OCI-LY3 (cell line): Measurements from ENCODE around the gene LNX1.

Experiments used
- H2AFZ ChIP-seq: fragments of 200-600, 300-600 bp; shearing (Covaris generic); 2 replicates; pipeline ENCODE4 v1.6.0; 2014; ENCODE audit warnings: antibody characterized with exemption, low read depth, low read length
- H3K27ac ChIP-seq: fragments of 200-600, 300-600 bp; sonication (generic); 2 replicates; pipeline ENCODE4 v1.5.1; 2014; ENCODE audit warnings: mild to moderate bottlenecking, low read length, moderate library complexity, mixed read lengths
- H3K27me3 ChIP-seq: fragments of 200-600, 300-600 bp; sonication (generic); 2 replicates; pipeline ENCODE4 v1.6.1; 2014; ENCODE audit warnings: low read depth, low read length, mixed read lengths
- H3K36me3 ChIP-seq: fragments of 200-600, 300-600 bp; sonication (generic); replicated peaks from 2 replicates; pipeline ENCODE3; 2014; ENCODE audit warnings: low read depth, low read length, mixed read lengths
- H3K4me1 ChIP-seq: fragments of 300-600, 200-600 bp; sonication (generic); 2 replicates; pipeline ENCODE4 v1.6.1; 2014; ENCODE audit warnings: low read length, mixed read lengths
- H3K4me2 ChIP-seq: fragments of 200-600, 300-600 bp; sonication (generic); 2 replicates; pipeline ENCODE4 v1.6.1; 2014; ENCODE audit warnings: low read length, mixed read lengths
- H3K4me3 ChIP-seq: fragments of 300-600, 200-600 bp; sonication (generic); 2 replicates; pipeline ENCODE4 v1.5.1; 2014; ENCODE audit warnings: antibody characterized with exemption, mild to moderate bottlenecking, low read length, moderate library complexity
- H3K79me2 ChIP-seq: fragments of 300-600, 200-600 bp; shearing (Covaris generic); 2 replicates; pipeline ENCODE4 v1.6.1; 2014; ENCODE audit warnings: mild to moderate bottlenecking, low read length, mixed read lengths
- H3K9ac ChIP-seq: fragments of 300-600, 200-600 bp; shearing (Covaris generic); 2 replicates; pipeline ENCODE4 v1.6.0; 2014; ENCODE audit warnings: mild to moderate bottlenecking, low read length, moderate library complexity
- H3K9me3 ChIP-seq: fragments of 200-600, 300-600 bp; shearing (Covaris generic); 2 replicates; pipeline ENCODE4 v1.6.1; 2014; ENCODE audit warnings: low read length, mixed read lengths; ENCODE audit not compliant: insufficient read depth
- H4K20me1 ChIP-seq: fragments of 200-600, 300-600 bp; sonication (generic); 2 replicates; pipeline ENCODE4 v1.6.1; 2016; ENCODE audit warnings: low read length, mixed read lengths; ENCODE audit not compliant: insufficient read depth
- CTCF ChIP-seq: fragments of 200-600, 300-600 bp; sonication (generic); IDR thresholded peaks from 2 replicates; pipeline ENCODE4 v1.5.1; 2014; ENCODE audit warnings: antibody characterized with exemption, low read length, low read depth
- EZH2phosphoT487 ChIP-seq: fragments of 200-600 bp; shearing (Covaris generic); IDR thresholded peaks from 2 replicates; pipeline ENCODE4 v1.6.1; 2018; ENCODE audit warnings: antibody characterized with exemption, mixed run types, low read depth

LNX1 gene

GRCh38 chr4:53556651-53557050, 34.6 kb downstream of the LNX1 start:
- TF ChIP-seq EZH2phosphoT487, result no peak
- no peak for TF ChIP-seq CTCF
- Histone ChIP-seq H3K79me2 (no peaks in the 10 kb centered on the region), H3K36me3 (no peaks in the 10 kb centered on the region), H4K20me1 (no peaks in the 10 kb centered on the region), H3K9ac (no peak overlapping the region), H3K4me2 (no peak overlapping the region), H3K9me3 (no peaks in the 10 kb centered on the region), H3K27me3 (0 out of 2 replicates have a peak, but pooled peaks cover 10% of the 10 kb centered on the region), H3K4me3 (no peak overlapping the region), H3K4me1 (no peaks in the 10 kb centered on the region), H3K27ac (no peak overlapping the region), H2AFZ (no peak overlapping the region)

- H4K20me1 ChIP-seq, result no peaks in the 10 kb centered on the region
- no peak overlapping the region for H2AFZ ChIP-seq
- no peak overlapping the region for H3K4me2 ChIP-seq
- no peaks in the 10 kb centered on the region for H3K36me3 ChIP-seq
- no peaks in the 10 kb centered on the region for H3K4me1 ChIP-seq
- H3K9me3 ChIP-seq, result no peaks in the 10 kb centered on the region
- H3K79me2 ChIP-seq, result no peaks in the 10 kb centered on the region
- H3K9ac ChIP-seq, result no peak overlapping the region
- H3K27me3 ChIP-seq, result 0 out of 2 replicates have a peak, but pooled peaks cover 11% of the 10 kb centered on the region
- TF ChIP-seq CTCF (no peak), EZH2phosphoT487 (no peak)
- no peak overlapping the region for H3K27ac ChIP-seq
- H3K4me3 ChIP-seq, result no peak overlapping the region
Observed at GRCh38 chr4:53553486-53554210, 37.6 kb downstream of the LNX1 start.

- Histone ChIP-seq H3K36me3 (no peaks in the 10 kb centered on the region), H3K9ac (no peak overlapping the region), H3K27ac (no peak overlapping the region), H3K79me2 (no peaks in the 10 kb centered on the region), H3K4me2 (no peak overlapping the region), H3K4me1 (no peaks in the 10 kb centered on the region), H3K4me3 (no peak overlapping the region), H2AFZ (no peak overlapping the region), H3K27me3 (peaks cover 19% of the 10 kb centered on the region; the same call in 1 of the 2 replicates), H3K9me3 (no peaks in the 10 kb centered on the region), H4K20me1 (no peaks in the 10 kb centered on the region)
- TF ChIP-seq CTCF (no peak), EZH2phosphoT487 (no peak)
Observed at GRCh38 chr4:53552711-53553110, 38.6 kb downstream of the LNX1 start.

GRCh38 chr4:53551958-53552357, 39.3 kb downstream of the LNX1 start:
- Histone ChIP-seq H3K79me2 (no peaks in the 10 kb centered on the region), H3K9ac (no peak overlapping the region), H3K9me3 (no peaks in the 10 kb centered on the region), H3K27me3 (peaks cover 21% of the 10 kb centered on the region; the same call in 1 of the 2 replicates), H3K27ac (no peak overlapping the region), H3K4me3 (no peak overlapping the region), H3K4me2 (no peak overlapping the region), H3K36me3 (no peaks in the 10 kb centered on the region), H4K20me1 (no peaks in the 10 kb centered on the region), H3K4me1 (no peaks in the 10 kb centered on the region), H2AFZ (no peak overlapping the region)
- TF ChIP-seq EZH2phosphoT487 (no peak), CTCF (no peak)
